Thyroid gland (tissue), 4 donors: ENCODE results near the gene SH3RF1. TPM values are rescaled to one million over a fixed set of nuclear protein-coding genes. Genes with fewer than 3 reads are reported as not detected.

ENCODE experiments used
- DNase-seq, 2 donors: peaks; one replicate each; pipeline ENCODE4 v3.0.0-alpha.2; 2019
- H3K27ac ChIP-seq, 3 donors: fragments of 200-600 bp; sonication (generic); 1 replicate in 2 of 3; 2 replicates in 1 of 3; pipeline ENCODE4 v1.5.1; 2016 to 2019; ENCODE audit warnings: mild to moderate bottlenecking in 1 of 3, moderate library complexity in 1 of 3
- H3K27me3 ChIP-seq: fragments of 200-600 bp; sonication (generic); one replicate; pipeline ENCODE4 v1.5.1; 2019
- H3K36me3 ChIP-seq, 2 donors: fragments of 200-600 bp; sonication (generic); one replicate each; pipeline ENCODE4 v1.5.1; 2016 to 2019
- H3K4me1 ChIP-seq, 2 donors: fragments of 200-600 bp; sonication (generic); one replicate each; pipeline ENCODE4 v1.5.1; 2017 to 2019
- H3K4me3 ChIP-seq, 3 donors: fragments of 200-600 bp; sonication (generic); replicated peaks in 1 of 3; 1 replicate in 2 of 3; 2 replicates in 1 of 3; pipeline ENCODE4 v1.5.1; 2016; ENCODE audit warnings: mild to moderate bottlenecking in 1 of 3
- H3K9me3 ChIP-seq: fragments of 200-600 bp; sonication (generic); one replicate; pipeline ENCODE4 v1.5.1; 2017
- CTCF ChIP-seq, 6 experiments: fragments of 200-600 bp in 3 of 6; fragments of 450-650 bp in 3 of 6; sonication (generic) in 3 of 6; IDR thresholded peaks; one replicate each; pipeline ENCODE4 v1.5.1; 2016 to 2019; ENCODE audit warnings: antibody characterized with exemption in 6 of 6, mild to moderate bottlenecking in 2 of 6, inconsistent platforms in 1 of 6, moderate library complexity in 1 of 6
- POLR2A ChIP-seq, 2 donors: fragments of 450-650 bp; IDR thresholded peaks; one replicate each; pipeline ENCODE4 v1.6.1; 2017; ENCODE audit warnings: antibody characterized with exemption in 2 of 2, mild to moderate bottlenecking in 2 of 2, moderate library complexity in 1 of 2
- WGBS, 2 donors: methylation state at CpG; one replicate each; pipeline ENCODE4 v1.1.5; 2017; 5-methylcytosine and 5-hydroxymethylcytosine counted together
- intact Hi-C: fragments of 100-400 bp; cut with DNase I; formaldehyde crosslinking; loops from one replicate; pipeline ENCODE4 v1.15.1; 2023
- total RNA-seq, 4 donors: library from RNA; depleted of rRNA; stranded (reverse); fragments of >200 nt; gene quantifications; one replicate each; pipeline ENCODE4 v1.2.3, GENCODE V29; 2016

Gene SH3RF1
- total RNA-seq, 4 donors from 2014 or later, result 29.0 to 41.7 (median 32.5) TPM

DNA sequence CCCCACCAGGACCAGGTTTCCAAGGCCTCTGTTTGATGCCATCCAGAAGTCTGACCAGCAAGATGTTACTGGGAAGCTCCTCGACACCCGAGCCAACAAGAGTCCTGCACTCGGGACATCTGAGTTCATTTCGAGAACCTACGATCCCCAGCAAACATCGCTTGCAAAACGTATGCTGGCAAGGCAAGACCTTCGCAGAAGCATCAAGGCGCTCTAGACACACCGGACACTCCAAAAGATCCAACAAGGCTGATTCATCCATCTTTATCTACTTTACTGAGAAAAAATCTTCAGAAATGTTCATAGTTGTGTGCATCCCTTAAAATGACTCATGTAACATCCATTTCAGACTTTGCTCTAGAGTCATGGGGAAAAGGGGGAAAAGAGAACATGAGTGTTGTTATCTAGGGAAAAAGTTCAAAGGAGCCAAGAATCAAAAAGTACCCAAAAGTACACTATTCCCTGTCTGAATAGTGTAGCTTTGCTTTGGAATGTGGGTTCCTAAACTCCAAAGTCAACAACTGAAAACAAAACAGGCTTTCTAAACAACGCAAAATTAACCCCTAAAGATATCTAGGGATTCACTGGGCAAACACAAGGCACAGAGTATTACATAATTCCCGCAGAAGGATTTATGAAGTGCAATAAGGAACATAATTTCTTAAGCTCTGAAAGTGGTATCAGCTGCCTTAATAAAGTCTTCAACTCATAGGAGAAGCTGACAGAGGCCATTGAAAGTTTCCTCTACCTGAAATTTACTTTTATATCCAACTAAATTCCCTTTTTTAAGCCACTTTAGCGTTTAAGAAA is 1.6 kb downstream of the SH3RF1 start:
- peak; percentile 26 to 27 for DNase-seq
- intact Hi-C loops, result loop anchor here (10.0 kb wide), 1 partner anchor 134 kb away; no protein-coding TSS in a partner anchor
- peaks cover 37 to 38% of the 10 kb centered on the region in 2 donors for H3K4me1 ChIP-seq
- TF ChIP-seq POLR2A (IDR thresholded peaks at IDR 0.05) (peak in 1 of 2 donors; percentile 28), CTCF (IDR thresholded peaks at IDR 0.05) (no peak)
- H3K27ac ChIP-seq, result peak overlapping the region; percentile 87 to 98 (median 98)
- H3K4me3 ChIP-seq, result peak overlapping the region; percentile 50 to 96 (median 76)
- no peaks in the 10 kb centered on the region for H3K36me3 ChIP-seq
- no peaks in the 10 kb centered on the region for H3K27me3 ChIP-seq
- H3K9me3 ChIP-seq, result no peaks in the 10 kb centered on the region
- 19 to 23% methylated on average over 11 to 13 of the region's 13 CpGs for whole genome bisulfite sequencing, 2 donors

- no peaks in the 10 kb centered on the region for H3K27me3 ChIP-seq
- no peak for DNase-seq
- WGBS, 2 donors, result 50 to 58% methylated on average over 1 of the region's 1 CpG
- no peaks in the 10 kb centered on the region for H3K36me3 ChIP-seq
- H3K27ac ChIP-seq, result peak overlapping the region; percentile 20 to 98 (median 54)
- no peak overlapping the region for H3K4me3 ChIP-seq
- intact Hi-C loops, result loop anchor here (10.0 kb wide), 1 partner anchor 132 kb away; no protein-coding TSS in a partner anchor
- H3K4me1 ChIP-seq, result peaks cover 46 to 47% of the 10 kb centered on the region in 2 donors
- H3K9me3 ChIP-seq, result no peaks in the 10 kb centered on the region
- no peak for TF ChIP-seq POLR2A (IDR thresholded peaks at IDR 0.05)
- no peak for TF ChIP-seq CTCF (IDR thresholded peaks at IDR 0.05)
Measured at GRCh38 chr4:169267070-169267469, 3.7 kb downstream of the SH3RF1 start.

- no peak overlapping the region for H3K4me3 ChIP-seq
- no peak for DNase-seq
- peaks cover 43 to 49% of the 10 kb centered on the region in 2 donors for H3K4me1 ChIP-seq
- intact Hi-C loops, result loop anchor here (10.0 kb wide), 1 partner anchor 132 kb away; no protein-coding TSS in a partner anchor
- H3K27ac ChIP-seq, result peak overlapping the region in 2 of 3 donors; percentile 54 to 98
- H3K36me3 ChIP-seq, result no peaks in the 10 kb centered on the region
- no peaks in the 10 kb centered on the region for H3K27me3 ChIP-seq
- WGBS, 2 donors, result 92 to 94% methylated on average over 3 of the region's 3 CpGs
- TF ChIP-seq CTCF (IDR thresholded peaks at IDR 0.05), result no peak
- no peak for TF ChIP-seq POLR2A (IDR thresholded peaks at IDR 0.05)
- no peaks in the 10 kb centered on the region for H3K9me3 ChIP-seq
Measured at GRCh38 chr4:169266661-169267060, 4.1 kb downstream of the SH3RF1 start.

DNA sequence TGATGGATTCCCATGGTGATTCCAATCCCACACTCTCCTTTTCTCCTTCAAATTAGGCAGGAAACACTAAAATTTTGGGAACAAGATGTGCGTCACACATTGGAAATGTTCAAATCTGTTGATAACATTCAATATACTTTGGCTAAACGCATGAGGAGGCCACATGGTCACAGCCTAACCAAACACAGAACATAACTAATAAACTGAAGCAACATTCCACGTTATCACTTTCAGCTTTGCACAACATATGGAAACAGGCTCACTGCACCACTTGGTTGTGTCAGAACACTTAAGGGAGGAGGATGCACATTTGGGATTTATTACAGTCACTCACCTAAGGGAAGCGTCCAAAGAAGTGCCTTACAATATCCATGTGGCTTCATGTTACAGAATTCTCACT is 4.7 kb downstream of the SH3RF1 start:
- 84 to 90% methylated on average over 4 of the region's 4 CpGs for WGBS, 2 donors
- Histone ChIP-seq H3K27ac (peak overlapping the region in 1 of 3 donors; percentile 98), H3K9me3 (no peaks in the 10 kb centered on the region), H3K36me3 (no peaks in the 10 kb centered on the region), H3K27me3 (no peaks in the 10 kb centered on the region), H3K4me1 (peaks cover 48 to 55% of the 10 kb centered on the region in 2 donors), H3K4me3 (no peak overlapping the region)
- intact Hi-C loops, result loop anchor here (10.0 kb wide), 1 partner anchor 131 kb away; no protein-coding TSS in a partner anchor
- TF ChIP-seq CTCF (IDR thresholded peaks at IDR 0.05), result no peak
- TF ChIP-seq POLR2A (IDR thresholded peaks at IDR 0.05), result no peak
- no peak for DNase-seq
